Measurements from ENCODE around the gene VEPH1.

- TF ChIP-seq CTCF (IDR thresholded peaks at IDR 0.05; ENCODE audit: insufficient read depth, low read length), result no peak
- TF ChIP-seq GABPA (IDR thresholded peaks at IDR 0.05; ENCODE audit: low read depth), result no peak
- TF ChIP-seq POLR2AphosphoS5 (IDR thresholded peaks at IDR 0.05; ENCODE audit: low read depth), result no peak
Measured at GRCh38 chr3:157541506-157542236, 38.5 kb upstream of the VEPH1 start.
